HL-60 (cell line): Measurements from ENCODE around the gene ALG6.

Source experiments
- DNase-seq, 2 experiments: peaks; one replicate each; pipeline ENCODE4 v3.0.0-alpha.2; 2010 to 2020; ENCODE audit warnings: low read depth in 1 of 2, low spot score in 1 of 2
- H3K27ac ChIP-seq: fragments of 250-450 bp; sonication (Bioruptor Pico); replicated peaks from 2 replicates; pipeline ENCODE4 v1.5.1; 2020; ENCODE audit warnings: mild to moderate bottlenecking, moderate library complexity
- H3K27me3 ChIP-seq: fragments of 250-450 bp; sonication (Bioruptor Pico); 2 replicates; pipeline ENCODE4 v1.5.1; 2021; ENCODE audit warnings: mild to moderate bottlenecking, moderate library complexity; ENCODE audit not compliant: insufficient read depth, poor library complexity, severe bottlenecking
- H3K4me3 ChIP-seq: replicated peaks from 2 replicates; pipeline ENCODE4 v1.5.1; 2011; ENCODE audit warnings: mild to moderate bottlenecking, control low read depth, low read length; ENCODE audit not compliant: insufficient read depth
- CTCF ChIP-seq: IDR thresholded peaks from one replicate; pipeline ENCODE4 v1.5.1; 2011; ENCODE audit warnings: low read length, control low read depth, inconsistent platforms; ENCODE audit not compliant: insufficient read depth
- GABPA ChIP-seq: IDR thresholded peaks from 2 replicates; pipeline ENCODE4 v1.6.1; 2012; ENCODE audit warnings: low read depth
- POLR2AphosphoS5 ChIP-seq: IDR thresholded peaks from 2 replicates; pipeline ENCODE4 v1.6.1; 2012; ENCODE audit warnings: low read depth
- REST ChIP-seq: IDR thresholded peaks from 2 replicates; pipeline ENCODE4 v1.6.1; 2012; ENCODE audit warnings: low read depth; ENCODE audit not compliant: insufficient replicate concordance
- SPI1 ChIP-seq: IDR thresholded peaks from 2 replicates; pipeline ENCODE4 v1.6.1; 2012; ENCODE audit warnings: low read depth, mild to moderate bottlenecking, borderline replicate concordance

Gene ALG6

GRCh38 chr1:63381741-63382140 is 14.3 kb downstream of the ALG6 start:
- H3K27me3 ChIP-seq = no peaks in the 10 kb centered on the region
- H3K4me3 ChIP-seq = no peak overlapping the region
- DNase-seq = no peak
- TF ChIP-seq REST (no peak), POLR2AphosphoS5 (no peak), SPI1 (no peak), CTCF (no peak), GABPA (no peak)
- H3K27ac ChIP-seq = no peak overlapping the region

- Histone ChIP-seq H3K27ac (no peak overlapping the region), H3K27me3 (no peaks in the 10 kb centered on the region), H3K4me3 (no peak overlapping the region)
- TF ChIP-seq SPI1 = no peak
- TF ChIP-seq CTCF = no peak
- TF ChIP-seq REST = no peak
- TF ChIP-seq POLR2AphosphoS5 = no peak
- TF ChIP-seq GABPA = no peak
- DNase-seq = no peak
These were observed 34.5 kb downstream of the ALG6 start for GRCh38 chr1:63401945-63402344.

GRCh38 chr1:63403386-63403785 is 36.0 kb downstream of the ALG6 start:
- TF ChIP-seq GABPA (no peak), SPI1 (no peak), REST (no peak), POLR2AphosphoS5 (no peak), CTCF (no peak)
- H3K27me3 ChIP-seq = no peaks in the 10 kb centered on the region
- peak in 1 of 2 experiments; percentile 33 for DNase-seq
- no peak overlapping the region for H3K27ac ChIP-seq
- no peak overlapping the region for H3K4me3 ChIP-seq
